Colonic mucosa (tissue), 4 donors: ENCODE data around the gene DHRS7B. TPM values are rescaled to one million over a fixed set of nuclear protein-coding genes. Genes with fewer than 3 reads are reported as not detected.

Experiments
- DNase-seq: peaks from one replicate; pipeline ENCODE4 v3.0.0-alpha.2; 2020
- H3K27ac ChIP-seq: fragments of 200-600 bp; one replicate; pipeline ENCODE4 v1.8.0; 2021
- H3K27me3 ChIP-seq: fragments of 200-600 bp; one replicate; pipeline ENCODE4 v1.8.0; 2021
- H3K36me3 ChIP-seq: fragments of 200-600 bp; one replicate; pipeline ENCODE4 v1.8.0; 2021
- H3K4me1 ChIP-seq: fragments of 200-600 bp; one replicate; pipeline ENCODE4 v1.8.0; 2021; ENCODE audit warnings: mild to moderate bottlenecking
- H3K4me3 ChIP-seq: fragments of 200-600 bp; one replicate; pipeline ENCODE4 v1.8.0; 2021
- H3K9ac ChIP-seq, 2 donors: one replicate each; pipeline ENCODE4 v1.7.0; 2013; ENCODE audit warnings: control low read depth in 2 of 2, low read depth in 2 of 2, low read length in 2 of 2
- H3K9me3 ChIP-seq: fragments of 200-600 bp; one replicate; pipeline ENCODE4 v1.8.0; 2021
- CTCF ChIP-seq: fragments of 200-600 bp; IDR thresholded peaks from one replicate; pipeline ENCODE4 v1.8.0; 2022; ENCODE audit warnings: antibody characterized with exemption, mild to moderate bottlenecking
- intact Hi-C: fragments of 100-400 bp; cut with DNase I; formaldehyde crosslinking; loops from one replicate; pipeline ENCODE4 v1.14.1; 2022
- total RNA-seq, 2 donors: library from RNA; stranded (reverse); fragmentation: NEBNext Ultra II Directional in 1 of 2; extraction: Animal tissue kit (Norgen Biotek cat#: 25700) in 1 of 2; gene quantifications; one replicate each; pipeline ENCODE4 v1.2.1, GENCODE V29; 2021
- donor health status: healthy.
- donor health status: DM: no; HTN: no; CAD: no.
- donor health status: DM: no; HTN: no; CAD: no.

Gene DHRS7B
- total RNA-seq, 2 donors from 2014 or later: 29.4 to 44.0 TPM

GRCh38 chr17:21214015-21214776 is 87.4 kb downstream of the DHRS7B start, which contains the start of gene TMEM11:
Gene TMEM11 (minus strand): TSS chr17:21214161. CDS start chr17:21214152, 9 bp downstream.
- intact Hi-C loops: no loop called here
- peak; percentile 94 for DNase-seq
- H3K9me3 ChIP-seq: no peaks in the 10 kb centered on the region
- H3K36me3 ChIP-seq: no peaks in the 10 kb centered on the region
- H3K4me3 ChIP-seq: peak within 1 kb of the TSS; percentile 97
- H3K4me1 ChIP-seq: peaks cover 22% of the 10 kb centered on the region
- H3K9ac ChIP-seq: peak within 1 kb of the TSS; percentile 91 to 95
- no peaks in the 10 kb centered on the region for H3K27me3 ChIP-seq
- TF ChIP-seq CTCF: no peak
- H3K27ac ChIP-seq: peak within 1 kb of the TSS; percentile 90

- peaks cover 22% of the 10 kb centered on the region for H3K4me1 ChIP-seq
- intact Hi-C loops: no loop called here
- H3K9me3 ChIP-seq: no peaks in the 10 kb centered on the region
- DNase-seq: no peak
- no peaks in the 10 kb centered on the region for H3K27me3 ChIP-seq
- H3K27ac ChIP-seq: peak overlapping the region; percentile 90
- TF ChIP-seq CTCF: no peak
- no peaks in the 10 kb centered on the region for H3K36me3 ChIP-seq
- peak overlapping the region; percentile 97 for H3K4me3 ChIP-seq
- H3K9ac ChIP-seq: peak overlapping the region; percentile 77 to 95
Observed at GRCh38 chr17:21214777-21215541, 88.2 kb downstream of the DHRS7B start.

DNA sequence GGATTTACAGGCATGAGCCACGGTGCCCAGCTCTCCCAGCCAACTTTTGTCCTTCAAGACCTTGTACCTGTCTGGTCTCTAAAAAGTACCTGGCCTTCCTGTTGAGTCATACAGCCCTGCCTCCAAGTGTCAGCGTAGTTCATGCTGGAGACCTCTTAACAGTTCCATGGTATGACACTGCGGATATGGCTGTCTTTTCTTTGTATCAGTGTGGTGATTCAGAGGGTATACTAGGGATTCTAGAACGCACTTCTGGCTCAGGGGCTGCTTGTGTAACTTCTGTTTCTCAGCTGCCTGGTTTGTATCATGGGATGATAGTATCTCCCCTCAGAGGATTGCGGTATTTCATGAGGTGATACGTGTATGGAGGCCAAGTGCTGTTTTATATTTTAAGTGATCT is 89.2 kb downstream of the DHRS7B start:
- intact Hi-C loops: no loop called here
- DNase-seq: no peak
- no peak overlapping the region for H3K27ac ChIP-seq

GRCh38 chr17:21217346-21217745 is 90.6 kb downstream of the DHRS7B start:
- Histone ChIP-seq H3K4me3 (no peak overlapping the region), H3K36me3 (no peaks in the 10 kb centered on the region), H3K27ac (no peak overlapping the region), H3K4me1 (peaks cover 3% of the 10 kb centered on the region), H3K9ac (no peak overlapping the region), H3K27me3 (no peaks in the 10 kb centered on the region), H3K9me3 (no peaks in the 10 kb centered on the region)
- intact Hi-C loops: no loop called here
- DNase-seq: no peak
- TF ChIP-seq CTCF: no peak

More for the DNA sequence above, 89.2 kb downstream of the DHRS7B start:
- Histone ChIP-seq H3K9me3 (no peaks in the 10 kb centered on the region), H3K4me3 (no peak overlapping the region), H3K36me3 (no peaks in the 10 kb centered on the region), H3K9ac (no peak overlapping the region), H3K4me1 (peaks cover 15% of the 10 kb centered on the region), H3K27me3 (no peaks in the 10 kb centered on the region)
- no peak for TF ChIP-seq CTCF

GRCh38 chr17:21218101-21218500 is 91.3 kb downstream of the DHRS7B start:
- DNase-seq: no peak
- Histone ChIP-seq H3K9me3 (no peaks in the 10 kb centered on the region), H3K9ac (no peak overlapping the region), H3K36me3 (no peaks in the 10 kb centered on the region), H3K4me1 (no peaks in the 10 kb centered on the region), H3K27me3 (no peaks in the 10 kb centered on the region), H3K27ac (no peak overlapping the region), H3K4me3 (no peak overlapping the region)
- no peak for TF ChIP-seq CTCF
- intact Hi-C loops: no loop called here
